Measurements from ENCODE around the gene FAM89B.

DNA sequence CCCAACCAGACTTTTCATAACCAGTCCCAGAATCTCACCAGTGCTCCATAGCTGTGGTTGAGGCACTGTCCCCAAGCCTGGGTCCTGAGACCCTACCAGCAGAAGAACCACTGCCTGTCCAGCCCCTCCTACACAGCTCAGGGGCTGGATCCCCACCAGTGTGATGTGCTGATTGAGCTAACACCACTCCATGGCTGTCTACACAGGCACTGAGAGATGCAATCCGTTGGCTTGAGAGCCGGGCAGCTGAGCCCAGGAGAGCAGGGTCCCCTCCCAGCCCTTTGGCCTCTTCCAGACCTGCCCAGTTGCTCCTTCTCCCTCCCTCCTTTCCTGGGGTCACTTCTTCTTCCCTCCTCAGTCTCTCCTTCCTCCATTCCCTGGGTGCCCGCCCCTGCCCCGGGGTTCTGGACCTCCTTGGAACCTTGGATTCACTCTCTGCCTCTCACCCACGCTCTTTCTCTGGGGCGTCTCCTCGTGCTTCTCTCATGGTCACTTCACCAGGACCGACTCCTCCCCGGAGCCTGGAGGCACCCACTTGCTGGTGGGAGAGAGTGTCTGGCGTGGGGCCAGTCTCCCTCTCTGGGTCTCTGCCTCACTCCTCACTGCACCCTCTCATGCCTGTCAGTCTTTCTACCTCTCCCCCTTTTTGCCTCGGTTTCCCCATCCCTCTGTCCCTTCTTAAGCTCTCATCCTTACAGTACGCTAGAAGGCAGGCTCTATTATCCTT is 48.2 kb upstream of the FAM89B start:
- TF ChIP-seq, protein P1, sequence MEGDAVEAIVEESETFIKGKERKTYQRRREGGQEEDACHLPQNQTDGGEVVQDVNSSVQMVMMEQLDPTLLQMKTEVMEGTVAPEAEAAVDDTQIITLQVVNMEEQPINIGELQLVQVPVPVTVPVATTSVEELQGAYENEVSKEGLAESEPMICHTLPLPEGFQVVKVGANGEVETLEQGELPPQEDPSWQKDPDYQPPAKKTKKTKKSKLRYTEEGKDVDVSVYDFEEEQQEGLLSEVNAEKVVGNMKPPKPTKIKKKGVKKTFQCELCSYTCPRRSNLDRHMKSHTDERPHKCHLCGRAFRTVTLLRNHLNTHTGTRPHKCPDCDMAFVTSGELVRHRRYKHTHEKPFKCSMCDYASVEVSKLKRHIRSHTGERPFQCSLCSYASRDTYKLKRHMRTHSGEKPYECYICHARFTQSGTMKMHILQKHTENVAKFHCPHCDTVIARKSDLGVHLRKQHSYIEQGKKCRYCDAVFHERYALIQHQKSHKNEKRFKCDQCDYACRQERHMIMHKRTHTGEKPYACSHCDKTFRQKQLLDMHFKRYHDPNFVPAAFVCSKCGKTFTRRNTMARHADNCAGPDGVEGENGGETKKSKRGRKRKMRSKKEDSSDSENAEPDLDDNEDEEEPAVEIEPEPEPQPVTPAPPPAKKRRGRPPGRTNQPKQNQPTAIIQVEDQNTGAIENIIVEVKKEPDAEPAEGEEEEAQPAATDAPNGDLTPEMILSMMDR (IDR thresholded peaks at IDR 0.05; ENCODE audit: insufficient read depth, low read depth, low read length): no peak
- TF ChIP-seq EZH2 (IDR thresholded peaks at IDR 0.05; ENCODE audit: insufficient read depth, low read length): no peak

Data from astrocyte (in vitro differentiated cells and primary cell).